Lung (tissue), 12 donors: ENCODE data around the gene KIRREL2. TPM values are rescaled to one million over a fixed set of nuclear protein-coding genes. Genes with fewer than 3 reads are reported as not detected.
"Not testable (repeated sequence)": the region's sequence is repeated elsewhere in the genome, so short reads cannot be mapped to it uniquely, and the experiment has no call there.

Experiments
- ATAC-seq: fragments of 200-7000 bp; cut with Tn5 transposase; one replicate; pipeline ENCODE4 v1.9.1; 2020; ENCODE audit warnings: moderate number of reproducible peaks; ENCODE audit not compliant: insufficient read depth, low FRiP score
- DNase-seq, 3 donors: peaks; one replicate each; pipeline ENCODE4 v3.0.0-alpha.2; 2013 to 2017
- H3K27ac ChIP-seq, 2 donors: one replicate each; pipeline ENCODE4 v1.5.1; 2013; ENCODE audit warnings: mild to moderate bottlenecking in 2 of 2, moderate library complexity in 2 of 2, control low read depth in 1 of 2, inconsistent platforms in 1 of 2, low read depth in 1 of 2, low read length in 1 of 2
- H3K27me3 ChIP-seq, 3 donors: one replicate each; pipeline ENCODE4 v1.5.1; 2013; ENCODE audit warnings: low read length in 2 of 3; ENCODE audit not compliant: control insufficient read depth in 3 of 3, insufficient read depth in 3 of 3
- H3K36me3 ChIP-seq, 4 donors: one replicate each; pipeline ENCODE4 v1.5.1; 2013; ENCODE audit warnings: low read length in 4 of 4, mild to moderate bottlenecking in 1 of 4, moderate library complexity in 1 of 4; ENCODE audit not compliant: control insufficient read depth in 4 of 4, insufficient read depth in 4 of 4
- H3K4me1 ChIP-seq, 5 donors: one replicate each; pipeline ENCODE4 v1.5.1; 2013; ENCODE audit warnings: low read length in 5 of 5, mild to moderate bottlenecking in 2 of 5, moderate library complexity in 1 of 5; ENCODE audit not compliant: control insufficient read depth in 5 of 5, insufficient read depth in 5 of 5
- H3K4me3 ChIP-seq: one replicate; pipeline ENCODE4 v1.5.1; 2013; ENCODE audit warnings: mild to moderate bottlenecking, control low read depth, moderate library complexity
- H3K9ac ChIP-seq, 2 donors: one replicate each; pipeline ENCODE4 v1.5.1; 2013; ENCODE audit warnings: low read length in 2 of 2, control low read depth in 1 of 2; ENCODE audit not compliant: insufficient read depth in 1 of 2
- H3K9me3 ChIP-seq, 4 donors: one replicate each; pipeline ENCODE4 v1.5.1; 2013; ENCODE audit warnings: low read length in 3 of 4, mild to moderate bottlenecking in 1 of 4, moderate library complexity in 1 of 4; ENCODE audit not compliant: control insufficient read depth in 4 of 4, insufficient read depth in 3 of 4
- CTCF ChIP-seq: IDR thresholded peaks from 2 replicates; pipeline ENCODE4 v1.5.1; 2012; ENCODE audit warnings: mild to moderate bottlenecking; ENCODE audit errors: control extremely low read depth, extremely low read depth
- WGBS, 2 donors: extraction: QIAGEN DNeasy Blood & Tissue Kit; methylation state at CpG; one replicate each; pipeline ENCODE4 v1.1.7; 2013; 5-methylcytosine and 5-hydroxymethylcytosine counted together
- polyA plus RNA-seq, 2 donors: library from polyadenylated mRNA; stranded (reverse); fragments of 200-250 nt; gene quantifications; one replicate each; pipeline ENCODE4 v1.2.1, GENCODE V29; 2013
- total RNA-seq, 2 donors: library from RNA; depleted of rRNA in 1 of 2; stranded (reverse); fragments of >200 nt in 1 of 2; gene quantifications; one replicate each; pipeline ENCODE4 v1.2.1, GENCODE V29; 2014 to 2021
- donor health status: control.
- donor health status: control.
- donor health status: Bipolar disorder and iron deficiency.
- donor health status: healthy.
- donor health status: DM: yes; HTN: yes; CAD: no.

The KIRREL2 gene
- total and polyA plus RNA-seq, 4 donors = 0.04 to 1.2 (median 0.10) TPM; not detected in 1

DNA sequence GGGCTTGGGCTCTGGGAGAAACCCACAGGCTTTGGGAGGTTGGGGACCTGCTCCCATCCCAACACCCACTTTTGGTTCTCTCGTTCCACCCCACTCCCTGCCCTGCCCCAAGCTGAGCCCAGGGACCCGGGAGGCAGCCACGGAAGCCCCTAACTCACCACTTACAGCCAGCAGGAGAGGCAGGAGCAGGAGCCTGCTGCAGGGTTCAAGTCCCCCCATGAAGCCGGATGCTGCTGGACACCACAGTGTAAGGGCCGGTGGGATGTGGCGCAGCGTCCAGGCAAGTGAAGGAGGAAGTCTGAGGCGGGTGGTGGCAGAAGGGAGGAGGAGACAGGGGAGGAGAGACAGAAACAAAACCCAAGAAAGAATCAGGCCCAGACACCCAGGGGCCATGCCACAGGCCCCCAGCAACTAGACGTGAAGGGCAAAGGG lies 51.3 kb downstream of the KIRREL2 start, which contains the start of gene TYROBP:
Gene TYROBP (minus strand): TSS at position 286 of the 432 bp plus-strand sequence. CDS start 67 bp downstream, at position 219.
- Histone ChIP-seq H3K27ac (peak within 1 kb of the TSS in 1 of 2 donors; percentile 77), H3K27me3 (no peaks in the 10 kb centered on the region), H3K4me3 (peak within 1 kb of the TSS; percentile 1), H3K4me1 (peaks cover 0 to 17% (median 0%) of the 10 kb centered on the region in 5 donors), H3K9me3 (no peaks in the 10 kb centered on the region), H3K9ac (peak within 1 kb of the TSS; percentile 23 to 37), H3K36me3 (no peaks in the 10 kb centered on the region)
- ATAC-seq (no peak), DNase-seq (no peak)
- WGBS, 2 donors = 15 to 48% methylated on average over 9 of the region's 9 CpGs
- TF ChIP-seq CTCF = no peak

GRCh38 chr19:35908973-35909683 lies 52.4 kb downstream of the KIRREL2 start:
- H3K9me3 ChIP-seq = no peaks in the 10 kb centered on the region

DNA sequence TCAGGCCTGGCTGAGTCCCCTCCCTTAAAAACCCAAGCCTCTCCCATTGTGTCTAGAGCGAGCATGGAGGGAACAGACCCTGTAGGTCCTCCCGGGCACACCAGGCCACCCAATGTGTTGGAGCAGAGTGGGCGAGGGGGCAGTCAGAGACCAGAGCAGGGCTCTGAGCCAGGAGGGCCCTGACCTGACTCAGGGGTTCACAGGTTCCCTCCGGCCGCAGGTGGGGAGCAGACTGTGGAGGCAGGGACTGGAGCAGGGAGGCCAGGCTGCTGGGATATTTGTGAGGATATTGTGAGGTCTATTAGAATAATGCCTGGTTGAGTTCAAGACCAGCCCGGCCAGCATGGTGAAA lies 52.9 kb downstream of the KIRREL2 start:
- no peak for DNase-seq

More at GRCh38 chr19:35908973-35909683, 52.4 kb downstream of the KIRREL2 start:
- Histone ChIP-seq H3K27ac (peak overlapping the region in 1 of 2 donors; percentile 66), H3K27me3 (no peaks in the 10 kb centered on the region), H3K4me1 (peaks cover 0 to 11% (median 0%) of the 10 kb centered on the region in 5 donors), H3K9ac (no peak overlapping the region), H3K36me3 (no peaks in the 10 kb centered on the region), H3K4me3 (no peak overlapping the region)
- DNase-seq (peak in 1 of 3 donors; percentile 26), ATAC-seq (peak; percentile 79)
- TF ChIP-seq CTCF = no peak
- WGBS, 2 donors = 29 to 59% methylated on average over 10 of the region's 10 CpGs

GRCh38 chr19:35910355-35910754 lies 53.6 kb downstream of the KIRREL2 start:
- not testable (repeated sequence) for H3K36me3 ChIP-seq, H3K9ac ChIP-seq, ATAC-seq, H3K9me3 ChIP-seq, DNase-seq, H3K27ac ChIP-seq, H3K4me3 ChIP-seq, H3K27me3 ChIP-seq
- peaks cover 0 to 11% (median 0%) of the 10 kb centered on the region in 5 donors for H3K4me1 ChIP-seq
- 93 to 94% methylated on average over 14 of the region's 14 CpGs for WGBS, 2 donors

More for the DNA sequence above, 52.9 kb downstream of the KIRREL2 start:
- Histone ChIP-seq H3K4me1 (peaks cover 0 to 11% (median 0%) of the 10 kb centered on the region in 5 donors), H3K9me3 (peaks cover 0 to under 1% (median 0%) of the 10 kb centered on the region in 4 donors), H3K36me3 (no peaks in the 10 kb centered on the region), H3K4me3 (no peak overlapping the region), H3K27ac (peak overlapping the region in 1 of 2 donors; percentile 90), H3K27me3 (no peaks in the 10 kb centered on the region), H3K9ac (no peak overlapping the region)
- ATAC-seq = no peak
- TF ChIP-seq CTCF = no peak
- 42 to 60% methylated on average over 6 of the region's 6 CpGs for WGBS, 2 donors
